GM12872 (cell line): ENCODE data around the gene LRRC36.
A peak's percentile ranks its signal among the peaks of the same experiment; 100 is the strongest.

ENCODE experiments used
- TF ChIP-seq, protein P1 (sequence below): IDR thresholded peaks from 3 replicates; pipeline ENCODE4 v1.5.1; 2011; ENCODE audit warnings: low read depth, mild to moderate bottlenecking, low read length, moderate library complexity; ENCODE audit not compliant: insufficient read depth

The LRRC36 gene

GRCh38 chr16:67326472-67327309 lies at the start of gene LRRC36, which contains the start of gene KCTD19:
TSS of gene LRRC36 (plus strand) at chr16:67326815. CDS start at chr16:67326863, 48 bp downstream.
TSS of gene KCTD19 (minus strand) at chr16:67326741. CDS start at chr16:67326707, 34 bp downstream.
- TF ChIP-seq, protein P1, sequence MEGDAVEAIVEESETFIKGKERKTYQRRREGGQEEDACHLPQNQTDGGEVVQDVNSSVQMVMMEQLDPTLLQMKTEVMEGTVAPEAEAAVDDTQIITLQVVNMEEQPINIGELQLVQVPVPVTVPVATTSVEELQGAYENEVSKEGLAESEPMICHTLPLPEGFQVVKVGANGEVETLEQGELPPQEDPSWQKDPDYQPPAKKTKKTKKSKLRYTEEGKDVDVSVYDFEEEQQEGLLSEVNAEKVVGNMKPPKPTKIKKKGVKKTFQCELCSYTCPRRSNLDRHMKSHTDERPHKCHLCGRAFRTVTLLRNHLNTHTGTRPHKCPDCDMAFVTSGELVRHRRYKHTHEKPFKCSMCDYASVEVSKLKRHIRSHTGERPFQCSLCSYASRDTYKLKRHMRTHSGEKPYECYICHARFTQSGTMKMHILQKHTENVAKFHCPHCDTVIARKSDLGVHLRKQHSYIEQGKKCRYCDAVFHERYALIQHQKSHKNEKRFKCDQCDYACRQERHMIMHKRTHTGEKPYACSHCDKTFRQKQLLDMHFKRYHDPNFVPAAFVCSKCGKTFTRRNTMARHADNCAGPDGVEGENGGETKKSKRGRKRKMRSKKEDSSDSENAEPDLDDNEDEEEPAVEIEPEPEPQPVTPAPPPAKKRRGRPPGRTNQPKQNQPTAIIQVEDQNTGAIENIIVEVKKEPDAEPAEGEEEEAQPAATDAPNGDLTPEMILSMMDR = peak; percentile 36; the same call in 2 of the 3 replicates

DNA sequence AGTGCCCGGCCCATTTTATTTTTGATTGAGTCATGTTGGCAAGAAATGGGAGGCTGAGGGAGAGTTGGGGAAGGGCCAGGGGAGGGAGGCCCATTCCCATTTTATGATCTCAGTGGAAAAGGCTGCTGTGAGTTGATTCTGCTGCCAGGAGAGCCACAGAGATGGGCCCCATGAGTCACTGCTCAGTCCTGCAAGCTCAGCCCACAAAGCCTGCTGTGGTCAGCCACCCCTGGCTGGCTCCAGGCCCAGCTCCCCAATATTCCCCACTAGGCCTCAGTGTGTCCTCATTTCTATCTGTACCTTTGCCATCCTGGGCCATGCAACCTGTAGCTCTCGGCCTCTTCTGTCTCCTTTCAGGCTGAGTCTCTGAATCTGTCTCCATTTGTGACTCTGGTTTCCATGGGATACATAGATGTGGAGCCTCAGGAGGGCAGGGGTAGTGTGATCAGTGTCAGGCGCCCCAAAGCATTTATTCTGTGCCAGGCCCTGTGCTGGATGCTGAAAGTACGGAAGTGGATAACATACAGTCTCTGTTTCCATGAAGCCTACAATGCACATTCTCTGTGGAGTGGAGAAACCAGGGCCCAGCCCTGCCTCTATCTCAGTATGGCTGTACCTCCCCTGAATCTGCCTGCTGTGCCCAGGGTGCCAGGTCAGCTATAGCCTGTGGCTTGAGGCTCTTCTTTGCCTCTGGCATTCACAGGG lies 49.2 kb upstream of the LRRC36 start:
- TF ChIP-seq, protein P1 = no peak

DNA sequence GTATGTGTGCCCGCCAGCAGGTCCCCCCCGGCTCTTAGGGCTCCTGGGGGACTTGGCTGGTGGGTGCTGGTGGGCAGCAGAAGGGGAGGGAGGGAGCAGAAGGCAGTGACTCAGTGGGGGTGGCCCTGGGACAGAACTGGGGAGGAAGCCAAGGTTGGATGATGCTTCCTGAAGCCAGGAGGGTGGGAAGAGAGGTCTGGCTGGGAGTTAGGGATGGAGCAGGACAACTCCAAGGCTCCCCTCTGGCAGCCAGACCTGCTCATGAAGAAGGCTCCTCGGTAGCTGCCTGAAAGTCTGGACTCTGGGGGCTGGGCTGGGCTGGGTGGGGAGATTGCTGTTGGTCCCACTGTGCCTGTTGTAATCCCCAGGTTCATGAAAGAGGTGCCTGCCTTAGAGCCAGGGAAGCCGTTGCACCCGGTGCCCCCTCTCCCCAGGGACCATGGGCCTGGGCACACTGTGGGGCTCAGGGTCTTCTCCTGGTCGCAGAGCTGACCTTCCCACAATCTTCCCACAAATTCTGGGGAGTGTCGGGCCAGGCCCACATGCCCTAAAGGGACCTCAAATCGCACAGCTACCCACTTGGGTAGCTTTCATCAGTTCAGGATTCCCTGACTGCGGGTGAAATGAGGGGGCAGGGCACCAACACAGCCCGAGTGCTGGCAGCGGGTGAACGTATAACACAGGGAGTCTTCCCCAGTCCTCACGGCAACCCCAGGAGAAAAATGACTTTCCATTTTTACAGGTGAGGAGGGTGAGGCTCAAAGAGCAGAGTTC lies 48.4 kb upstream of the LRRC36 start:
- TF ChIP-seq, protein P1 = no peak

GRCh38 chr16:67278773-67279295 lies 47.8 kb upstream of the LRRC36 start:
- TF ChIP-seq, protein P1 = peak; percentile 55

DNA sequence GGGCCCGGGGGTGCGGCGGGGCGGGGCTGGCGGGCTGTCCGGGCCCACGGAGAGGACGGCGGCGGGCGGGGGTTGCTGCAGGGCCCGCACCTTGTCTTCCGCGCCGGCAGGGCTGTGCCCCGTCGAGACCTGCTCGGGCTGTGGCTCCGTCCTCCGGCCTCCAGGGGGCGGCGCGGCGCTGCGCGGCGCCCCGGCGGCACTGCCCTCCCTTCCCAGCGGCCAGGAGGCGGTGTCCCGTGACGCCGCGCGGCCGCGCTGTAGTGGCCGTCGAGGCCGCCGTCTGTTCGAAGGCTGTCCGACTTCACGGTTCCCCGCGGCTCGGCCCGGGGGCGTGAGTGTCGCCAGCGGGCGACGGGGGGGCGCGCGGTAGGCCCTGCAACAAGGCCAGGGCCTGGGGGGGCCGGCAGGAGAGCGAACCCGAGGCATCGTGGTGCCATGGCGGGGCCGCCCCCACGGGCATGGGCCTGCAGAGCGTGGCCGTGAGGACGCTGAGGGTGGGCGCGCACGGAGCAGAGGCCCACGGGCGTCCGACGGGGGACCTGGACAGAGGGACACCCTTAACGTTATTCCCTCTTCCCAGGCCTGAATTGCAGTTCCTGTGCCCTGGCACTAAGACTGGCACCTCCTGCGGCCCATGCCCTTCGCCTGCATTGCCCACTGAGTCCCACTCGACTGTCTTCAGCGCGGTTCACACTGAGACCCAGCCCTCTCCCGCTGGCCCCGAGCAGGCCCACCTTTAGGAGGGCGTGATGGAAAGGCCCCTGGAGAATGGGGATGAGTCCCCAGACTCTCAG lies 47.1 kb upstream of the LRRC36 start, which contains the start of gene PLEKHG4:
TSS of gene PLEKHG4 (plus strand) at position 237 of the 794 bp plus-strand sequence. CDS start at position 750, 513 bp downstream.
- TF ChIP-seq, protein P1 = peak; percentile 77

GRCh38 chr16:67280090-67281015 lies 46.3 kb upstream of the LRRC36 start:
- TF ChIP-seq, protein P1 = no peak
